IPS-18c (cell line): ENCODE data around the gene SMARCD1.

Experiments
- H3K4me3 ChIP-seq: 2 replicates; pipeline ENCODE4 v1.7.0; 2013; ENCODE audit warnings: low read depth, mild to moderate bottlenecking, low read length, moderate library complexity; ENCODE audit not compliant: insufficient read depth
- H3K9me3 ChIP-seq: one replicate; pipeline ENCODE4 v1.6.1; 2013; ENCODE audit warnings: mild to moderate bottlenecking, low read length, moderate library complexity; ENCODE audit not compliant: control insufficient read depth, insufficient read depth

SMARCD1 gene

GRCh38 chr12:50052964-50053363, 32.2 kb upstream of the SMARCD1 start:
- Histone ChIP-seq H3K4me3 (no peak overlapping the region), H3K9me3 (peaks cover 4% of the 10 kb centered on the region)

- H3K4me3 ChIP-seq = no peak overlapping the region
- H3K9me3 ChIP-seq = peaks cover 4% of the 10 kb centered on the region
These were observed 31.6 kb upstream of the SMARCD1 start for GRCh38 chr12:50053583-50053982.

DNA sequence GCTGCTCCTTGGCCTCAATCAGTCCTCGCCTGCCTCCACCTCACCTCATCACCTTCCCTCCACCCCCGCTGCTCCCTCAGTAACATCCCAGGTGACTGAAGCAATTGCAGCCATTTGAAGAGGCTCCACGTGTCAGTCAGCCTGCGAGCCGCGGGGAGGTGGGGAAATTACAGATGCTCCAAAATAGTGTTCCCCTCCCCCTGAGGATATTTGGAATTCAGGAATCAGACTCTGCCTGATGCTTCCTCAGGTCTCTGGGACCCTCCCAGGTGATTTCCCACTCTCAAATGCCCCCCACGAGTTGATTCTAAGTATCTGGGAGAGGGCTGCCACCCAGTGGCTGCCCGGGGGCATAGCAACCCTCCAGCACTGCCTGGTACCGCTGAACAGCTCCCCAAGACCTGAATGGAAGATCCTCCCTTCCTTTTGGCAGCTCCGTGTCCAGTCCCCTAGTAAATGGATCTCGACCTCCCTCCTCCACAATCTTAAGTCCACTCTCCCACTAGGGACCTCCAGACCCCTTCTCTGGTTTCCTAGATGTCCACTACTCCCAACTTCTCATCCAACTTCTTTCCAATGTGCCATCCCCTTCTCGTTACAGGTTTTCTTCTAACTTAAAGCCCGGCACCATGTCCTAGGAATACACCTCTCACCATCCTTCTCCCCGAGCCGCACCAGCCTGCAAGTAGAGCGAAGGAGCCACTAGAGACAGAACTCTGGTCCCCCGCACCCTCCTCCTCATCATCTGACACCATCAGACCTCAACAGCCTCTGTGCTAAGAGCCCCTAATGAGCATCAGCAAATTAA, 29.1 kb upstream of the SMARCD1 start:
- Histone ChIP-seq H3K4me3 (peak overlapping the region; percentile 69), H3K9me3 (peaks cover 4% of the 10 kb centered on the region)

DNA sequence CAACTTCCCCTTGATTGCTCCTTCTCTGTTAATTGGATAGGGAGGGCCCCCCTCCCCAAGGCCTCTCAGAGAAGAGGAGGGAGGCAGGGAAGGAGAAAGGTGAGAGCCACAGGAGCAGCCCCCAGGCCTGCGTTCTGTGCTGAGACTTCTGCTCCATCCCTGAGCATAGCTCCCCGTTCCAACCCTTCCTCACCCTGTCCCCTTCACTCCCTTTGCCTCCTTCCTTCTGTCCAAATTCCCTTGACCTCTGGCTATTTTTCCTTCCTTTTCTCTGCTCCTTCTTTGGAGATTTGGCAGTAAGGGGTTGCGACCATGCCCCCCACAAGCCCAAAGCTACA, 28.5 kb upstream of the SMARCD1 start:
- Histone ChIP-seq H3K4me3 (peak overlapping the region; percentile 69), H3K9me3 (peaks cover 4% of the 10 kb centered on the region)

DNA sequence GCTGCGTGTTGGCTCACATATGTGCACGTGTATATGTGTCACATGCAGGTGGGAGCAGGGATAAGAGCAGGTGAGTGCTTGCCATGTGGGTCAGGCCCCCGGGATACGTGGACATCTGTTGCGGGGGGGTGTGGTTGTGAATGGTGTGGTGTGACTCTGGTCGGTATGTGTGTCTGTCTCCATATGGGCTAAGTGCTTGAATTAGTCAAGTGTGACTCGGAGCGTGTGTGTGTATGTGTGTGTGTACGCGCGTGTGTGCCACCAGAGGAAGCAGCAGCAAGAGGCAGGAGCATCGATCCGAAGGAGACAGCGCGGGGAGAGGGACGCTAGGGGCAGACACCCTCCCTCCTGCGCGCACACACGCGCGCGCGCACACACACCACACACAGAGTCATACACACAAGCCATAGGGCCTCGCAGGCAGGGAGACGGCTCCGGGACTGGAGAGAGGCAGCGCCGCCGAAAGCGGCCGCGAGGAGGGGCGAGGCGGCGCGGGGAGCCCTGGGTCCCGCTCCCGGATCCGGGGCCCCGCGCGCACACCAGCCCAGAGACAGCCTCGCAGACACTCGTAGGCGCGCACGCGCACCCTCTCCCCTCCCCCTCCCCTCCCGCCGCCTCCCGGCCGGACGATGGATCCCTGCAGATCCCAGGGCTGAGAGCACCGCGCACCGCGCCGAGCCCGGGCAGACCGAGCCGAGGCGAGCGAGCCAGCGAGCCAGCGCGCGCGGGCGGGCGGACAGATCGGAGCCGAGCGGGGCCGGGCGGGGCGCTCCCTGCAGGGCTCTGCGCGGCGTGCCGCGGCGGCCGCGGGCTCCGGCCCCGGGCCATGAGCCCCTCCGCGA, 27.9 kb upstream of the SMARCD1 start, which contains the start of gene ASIC1:
TSS of gene ASIC1 (plus strand) at position 597 of the 842 bp plus-strand sequence. CDS start 1,171 bp downstream, outside the sequence.
- peaks cover 4% of the 10 kb centered on the region for H3K9me3 ChIP-seq
- peak within 1 kb of the TSS; percentile 69 for H3K4me3 ChIP-seq

DNA sequence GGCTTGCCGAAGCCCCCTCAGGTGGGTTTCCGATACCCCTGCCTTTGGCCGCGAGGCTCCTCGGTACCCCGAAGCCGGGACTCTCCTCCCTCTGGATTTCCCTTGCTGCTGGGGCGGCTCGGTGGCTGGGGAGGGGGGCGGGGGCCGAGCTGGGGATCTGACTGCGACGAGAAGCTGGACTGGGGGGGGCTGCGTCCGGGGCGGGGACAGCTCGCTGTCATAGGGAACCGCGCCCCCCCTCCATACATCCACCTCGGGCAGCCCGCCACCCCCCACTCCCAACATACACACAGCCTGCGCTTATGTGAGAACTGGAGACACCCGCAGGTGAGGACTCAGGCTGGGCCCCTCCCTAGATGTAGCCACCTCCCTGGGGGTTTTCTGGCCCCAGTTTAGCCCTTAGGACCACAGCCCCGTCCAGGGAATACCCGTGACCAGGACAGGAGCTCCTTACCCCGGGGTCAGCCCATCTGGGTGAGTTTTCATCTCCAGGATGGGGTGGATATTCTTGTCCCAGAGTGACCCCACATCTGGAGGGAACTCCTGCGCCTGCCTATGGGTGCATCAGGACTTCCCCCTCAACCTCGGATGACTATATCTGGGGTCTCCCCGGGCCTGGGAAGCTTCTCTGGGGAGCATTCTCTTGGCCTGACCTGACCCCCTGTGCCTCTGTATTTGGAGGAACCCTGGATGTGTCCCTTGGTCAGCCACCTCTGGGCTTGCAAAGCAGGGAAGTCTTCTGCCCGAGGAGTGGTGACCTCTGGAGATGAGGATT, 27.1 kb upstream of the SMARCD1 start:
- peak overlapping the region; percentile 69 for H3K4me3 ChIP-seq

DNA sequence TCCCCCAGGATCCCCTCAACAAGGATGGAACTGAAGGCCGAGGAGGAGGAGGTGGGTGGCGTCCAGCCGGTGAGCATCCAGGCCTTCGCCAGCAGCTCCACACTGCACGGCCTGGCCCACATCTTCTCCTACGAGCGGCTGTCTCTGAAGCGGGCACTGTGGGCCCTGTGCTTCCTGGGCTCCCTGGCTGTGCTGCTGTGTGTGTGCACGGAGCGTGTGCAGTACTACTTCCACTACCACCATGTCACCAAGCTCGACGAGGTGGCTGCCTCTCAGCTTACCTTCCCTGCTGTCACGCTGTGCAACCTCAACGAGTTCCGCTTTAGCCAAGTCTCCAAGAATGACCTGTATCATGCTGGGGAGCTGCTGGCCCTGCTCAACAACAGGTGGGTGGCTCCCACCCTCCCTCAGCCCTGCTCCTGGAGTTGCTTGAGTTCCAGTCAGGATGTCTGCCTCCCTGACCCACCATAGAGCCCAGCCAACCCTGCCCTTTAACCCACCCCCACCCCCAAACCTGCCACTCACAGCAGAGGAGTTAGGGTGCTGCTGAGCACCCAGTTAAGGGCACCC, 26.3 kb upstream of the SMARCD1 start:
- no peak overlapping the region for H3K4me3 ChIP-seq

More for the DNA sequence above, 27.1 kb upstream of the SMARCD1 start:
- peaks cover 2% of the 10 kb centered on the region for H3K9me3 ChIP-seq

DNA sequence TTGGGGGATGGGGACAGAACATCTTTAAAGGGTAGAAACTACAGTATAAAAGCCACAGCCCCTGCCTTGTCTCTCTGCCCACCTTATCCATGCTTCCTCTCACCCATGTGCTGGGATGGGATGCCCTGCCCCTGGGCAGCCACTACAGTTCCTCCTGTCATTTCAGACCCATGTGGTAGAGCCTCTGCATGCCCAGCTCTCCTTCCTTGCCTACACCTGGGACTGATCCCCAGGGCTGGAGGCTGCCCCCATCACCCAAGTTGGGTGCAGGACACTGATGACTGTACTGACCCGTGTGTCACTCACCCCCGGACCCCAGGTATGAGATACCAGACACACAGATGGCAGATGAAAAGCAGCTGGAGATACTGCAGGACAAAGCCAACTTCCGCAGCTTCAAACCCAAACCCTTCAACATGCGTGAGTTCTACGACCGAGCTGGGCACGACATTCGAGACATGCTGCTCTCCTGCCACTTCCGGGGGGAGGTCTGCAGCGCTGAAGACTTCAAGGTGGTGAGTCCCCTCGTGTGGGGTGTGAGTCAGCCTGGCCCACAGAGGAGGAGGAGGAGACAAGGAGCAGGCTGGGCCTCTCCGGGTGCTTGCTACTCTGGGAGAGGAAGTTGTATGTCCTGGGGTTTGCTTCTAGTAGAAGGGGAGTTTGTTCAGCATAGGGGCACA, 25.6 kb upstream of the SMARCD1 start:
- H3K9me3 ChIP-seq = peaks cover 2% of the 10 kb centered on the region
- H3K4me3 ChIP-seq = no peak overlapping the region

More for the DNA sequence above, 26.3 kb upstream of the SMARCD1 start:
- H3K9me3 ChIP-seq = peaks cover 2% of the 10 kb centered on the region

DNA sequence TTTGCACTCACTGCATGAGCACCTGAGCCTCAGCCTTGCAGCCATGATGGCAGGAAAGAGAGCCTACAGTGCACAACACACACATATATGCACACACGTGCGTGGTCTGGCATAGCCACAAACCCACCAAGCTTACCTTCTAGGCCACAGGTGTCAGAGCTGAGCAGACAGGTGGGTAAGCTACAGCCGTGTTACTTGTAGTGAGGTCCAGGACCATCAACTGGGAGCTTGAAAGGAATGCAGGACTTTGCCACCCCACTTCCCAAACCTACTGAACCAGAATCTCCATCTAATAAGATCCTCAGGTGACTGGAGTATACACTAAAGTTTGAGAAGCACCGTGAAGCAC, 25.0 kb upstream of the SMARCD1 start:
- Histone ChIP-seq H3K9me3 (peaks cover 2% of the 10 kb centered on the region), H3K4me3 (no peak overlapping the region; the same call in 1 of the 2 replicates)

- Histone ChIP-seq H3K9me3 (no peaks in the 10 kb centered on the region), H3K4me3 (no peak overlapping the region)
These were observed 24.0 kb upstream of the SMARCD1 start for GRCh38 chr12:50061171-50061570.

DNA sequence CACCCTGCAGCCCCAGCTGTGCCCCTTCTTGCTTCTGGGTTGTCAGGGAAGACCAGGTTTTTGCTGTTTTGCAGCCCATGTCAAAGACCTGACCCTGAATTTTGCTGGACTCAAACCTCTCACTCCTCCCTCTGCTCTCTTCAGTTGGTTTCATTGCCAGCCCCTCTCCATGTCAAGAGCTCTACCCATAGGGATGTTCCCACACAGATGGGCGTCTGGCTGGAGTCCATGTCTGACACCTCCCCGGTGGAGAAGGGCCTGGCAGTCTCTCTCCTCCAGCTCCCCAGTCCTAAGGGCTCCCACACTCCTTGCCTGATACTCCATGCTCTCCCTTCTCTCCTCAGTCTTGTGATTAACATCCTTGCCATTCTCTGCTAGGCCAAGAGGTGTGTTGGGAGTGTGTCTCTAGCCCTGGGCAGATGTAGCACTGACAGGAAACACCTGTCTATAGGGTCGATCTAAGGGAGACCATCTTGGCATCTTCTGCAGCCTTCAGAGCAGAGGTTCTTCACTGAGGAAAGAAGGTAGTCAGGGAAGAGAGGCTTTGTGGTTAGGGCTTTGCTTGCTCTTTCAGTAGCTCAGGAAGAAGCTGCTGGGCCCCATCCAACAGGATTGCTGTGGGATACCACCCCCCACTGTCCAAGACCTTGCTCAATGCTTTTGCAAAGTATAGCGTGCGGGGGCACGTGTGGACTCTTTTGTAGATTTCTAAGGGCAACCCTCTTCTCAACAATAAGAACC, 23.0 kb upstream of the SMARCD1 start:
- no peak overlapping the region for H3K4me3 ChIP-seq

GRCh38 chr12:50062728-50063460, 22.2 kb upstream of the SMARCD1 start:
- H3K9me3 ChIP-seq = no peaks in the 10 kb centered on the region
- H3K4me3 ChIP-seq = no peak overlapping the region

More for the DNA sequence above, 23.0 kb upstream of the SMARCD1 start:
- H3K9me3 ChIP-seq = no peaks in the 10 kb centered on the region

GRCh38 chr12:50065726-50066310, 19.3 kb upstream of the SMARCD1 start:
- H3K9me3 ChIP-seq = no peaks in the 10 kb centered on the region
- H3K4me3 ChIP-seq = no peak overlapping the region

GRCh38 chr12:50066402-50066801, 18.7 kb upstream of the SMARCD1 start:
- no peak overlapping the region for H3K4me3 ChIP-seq
- no peaks in the 10 kb centered on the region for H3K9me3 ChIP-seq

DNA sequence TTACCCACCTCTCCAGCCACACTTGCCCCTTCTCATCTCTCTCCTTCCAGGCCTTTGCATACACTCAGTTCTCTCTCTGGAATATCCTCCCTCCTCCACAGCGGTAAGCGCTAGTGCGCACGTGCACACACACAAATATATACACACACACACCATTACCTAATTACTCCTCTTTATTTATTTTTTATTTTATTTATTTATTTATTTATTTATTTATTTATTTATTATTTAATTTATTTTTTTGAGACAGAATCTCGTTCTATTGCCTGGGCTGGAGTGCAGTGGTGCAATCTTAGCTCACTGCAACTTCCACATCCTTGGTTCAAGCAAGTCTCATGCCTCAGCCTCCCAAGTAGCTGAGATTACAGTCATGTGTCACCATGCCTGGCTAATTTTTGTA, 16.1 kb upstream of the SMARCD1 start:
- Histone ChIP-seq H3K4me3 (no peak overlapping the region), H3K9me3 (no peaks in the 10 kb centered on the region)
